Measurements from ENCODE around the gene BAHCC1.

Gene BAHCC1

DNA sequence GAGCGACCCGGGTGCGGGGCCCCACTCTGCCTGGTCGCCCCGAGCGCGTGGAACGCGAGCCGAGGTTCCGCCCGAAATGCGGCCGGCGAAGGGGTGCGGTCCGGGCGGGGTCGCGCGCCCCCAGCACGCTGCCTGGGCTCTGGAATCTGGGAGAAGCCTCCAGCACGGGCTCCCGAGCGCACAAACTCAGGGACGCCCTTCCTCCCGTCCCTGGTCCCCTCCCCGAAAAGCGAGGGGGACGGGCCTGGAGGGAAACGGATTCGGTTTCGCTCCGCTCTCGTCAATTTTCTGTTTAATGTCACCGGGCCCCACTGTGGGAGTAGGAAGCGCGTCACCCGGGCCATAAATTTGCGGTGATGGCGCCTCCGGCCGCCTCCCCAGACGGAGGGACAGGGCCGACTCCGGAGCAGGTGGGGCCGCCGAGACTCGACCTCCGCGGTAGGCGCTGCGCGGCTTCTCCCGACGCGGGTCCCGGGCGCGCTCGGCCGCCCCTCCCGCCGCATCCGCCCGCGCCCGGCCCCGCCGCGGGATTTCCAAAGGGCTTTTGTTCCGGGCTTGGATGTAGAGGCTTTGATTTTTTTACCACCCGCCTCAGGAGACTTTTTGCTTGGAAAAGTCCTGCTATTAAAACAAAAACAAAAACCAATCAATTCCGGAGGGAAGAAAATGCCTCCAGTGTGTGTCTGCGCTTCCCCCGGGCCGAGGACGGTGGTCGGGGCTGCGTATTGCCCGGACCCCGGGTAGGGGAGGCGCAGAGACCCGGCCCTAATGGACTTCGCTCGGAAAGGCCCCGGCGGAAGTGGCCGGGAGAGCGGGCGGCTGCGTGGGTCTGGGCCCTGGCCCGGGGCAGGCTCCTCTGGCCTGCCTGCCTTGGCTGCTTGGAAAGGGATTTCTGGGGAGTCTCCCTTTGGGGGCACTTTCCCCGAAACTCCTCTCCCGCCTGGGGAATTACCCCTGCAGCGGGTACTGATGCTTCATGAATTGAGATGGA lies 7.9 kb upstream of the BAHCC1 start:
- DNase-seq: peak; percentile 74

- DNase-seq: no peak
Measured at GRCh38 chr17:81388091-81388611, 7.1 kb upstream of the BAHCC1 start.

DNA sequence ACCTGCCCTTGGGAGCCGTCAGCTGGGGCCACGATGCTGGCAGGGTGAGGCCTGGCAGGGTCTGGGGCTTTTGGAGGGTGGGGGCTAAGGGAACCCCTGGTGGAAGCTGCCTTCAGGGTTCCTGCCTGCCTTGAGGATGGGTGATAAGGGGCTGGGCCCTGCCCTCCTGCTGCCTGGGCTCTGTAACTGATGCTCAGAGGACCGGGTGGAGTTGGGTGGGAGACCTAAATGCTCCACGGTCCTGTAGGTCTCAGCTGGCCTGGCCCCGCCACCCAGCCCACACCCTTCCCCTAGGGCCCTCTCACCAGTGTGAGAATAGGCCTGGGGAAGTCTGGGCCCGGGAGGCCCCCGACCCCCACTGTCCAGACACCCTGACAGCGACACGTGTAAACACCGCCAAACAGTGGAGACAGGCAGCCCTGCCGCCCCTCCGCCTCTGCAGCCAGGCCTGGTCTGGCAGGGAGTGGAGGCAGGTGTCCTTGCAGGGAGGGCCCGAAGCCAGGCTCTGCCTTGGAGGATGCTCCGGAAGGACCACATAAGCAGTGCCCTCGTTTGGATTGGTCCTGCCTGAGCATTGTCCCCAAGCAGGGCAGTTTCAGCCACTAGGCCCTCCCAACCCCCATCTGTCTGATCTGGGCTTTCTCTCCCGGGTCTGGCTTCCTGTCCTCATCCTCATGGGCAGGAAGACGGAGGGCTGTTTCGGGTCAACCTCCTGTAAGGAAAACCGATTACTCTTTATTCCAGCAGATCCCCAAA lies 6.5 kb upstream of the BAHCC1 start:
- DNase-seq: no peak

DNA sequence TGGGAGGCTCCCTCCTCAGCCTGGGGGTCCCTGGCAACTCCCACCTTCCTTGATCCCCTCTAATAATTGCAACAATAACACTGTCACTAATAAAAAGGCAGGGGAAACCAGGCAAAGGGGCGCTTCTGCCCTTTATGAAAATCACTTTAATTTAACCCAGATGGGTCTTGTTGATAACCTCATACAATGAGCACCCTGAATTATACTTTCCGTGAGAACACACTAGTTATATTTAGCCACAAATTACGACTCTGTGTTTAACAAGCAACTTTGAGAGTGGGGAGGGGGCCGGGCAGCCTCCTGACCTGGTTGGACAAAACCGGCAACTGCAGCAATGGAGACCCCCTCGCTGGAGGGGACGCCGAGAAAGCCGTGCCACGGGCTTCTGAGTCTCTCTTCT lies 5.7 kb upstream of the BAHCC1 start:
- DNase-seq: no peak

DNA sequence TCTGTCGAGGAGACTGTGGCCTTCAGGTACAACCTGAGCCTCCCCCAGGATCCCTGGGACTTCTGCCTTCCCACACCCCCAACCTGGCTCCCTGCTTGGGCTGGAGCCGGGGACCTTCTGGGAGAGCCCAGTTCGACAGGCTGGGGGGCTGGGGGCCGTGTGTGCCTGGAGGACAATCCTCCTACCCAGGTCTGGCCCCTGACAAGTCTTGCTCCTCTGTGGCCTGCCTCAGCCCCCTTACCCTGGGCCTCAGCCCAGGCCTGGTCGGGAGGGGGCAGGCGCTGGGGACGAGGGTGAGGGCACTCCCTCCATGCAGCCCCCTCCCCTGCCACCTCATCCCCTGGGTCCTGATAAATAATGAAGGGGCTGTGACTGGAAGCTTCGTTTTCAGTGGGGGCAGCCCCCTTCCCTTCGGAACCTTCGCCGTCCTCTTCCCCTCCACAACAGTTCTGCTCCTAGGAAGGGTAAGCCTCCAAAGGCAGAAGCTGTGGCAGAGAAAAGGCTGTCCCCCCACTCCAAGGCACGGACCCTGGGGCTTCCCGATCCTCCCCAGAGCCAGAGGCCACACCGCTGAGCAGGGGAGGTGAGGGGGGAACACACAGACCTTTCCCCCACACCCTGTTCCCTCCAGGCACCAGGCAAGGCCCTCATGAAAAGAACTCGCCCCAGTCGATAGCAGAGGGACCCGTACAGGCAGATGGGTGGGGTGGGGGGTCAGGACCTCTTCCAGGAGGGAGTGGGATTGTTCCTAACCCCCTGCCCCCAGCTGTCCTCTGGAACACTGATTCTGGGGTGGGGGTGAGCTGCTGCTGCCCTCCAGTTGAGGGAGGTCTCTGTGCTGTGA lies 5.0 kb upstream of the BAHCC1 start:
- no peak for DNase-seq

GRCh38 chr17:81390873-81391255 lies 4.4 kb upstream of the BAHCC1 start:
- no peak for DNase-seq

DNA sequence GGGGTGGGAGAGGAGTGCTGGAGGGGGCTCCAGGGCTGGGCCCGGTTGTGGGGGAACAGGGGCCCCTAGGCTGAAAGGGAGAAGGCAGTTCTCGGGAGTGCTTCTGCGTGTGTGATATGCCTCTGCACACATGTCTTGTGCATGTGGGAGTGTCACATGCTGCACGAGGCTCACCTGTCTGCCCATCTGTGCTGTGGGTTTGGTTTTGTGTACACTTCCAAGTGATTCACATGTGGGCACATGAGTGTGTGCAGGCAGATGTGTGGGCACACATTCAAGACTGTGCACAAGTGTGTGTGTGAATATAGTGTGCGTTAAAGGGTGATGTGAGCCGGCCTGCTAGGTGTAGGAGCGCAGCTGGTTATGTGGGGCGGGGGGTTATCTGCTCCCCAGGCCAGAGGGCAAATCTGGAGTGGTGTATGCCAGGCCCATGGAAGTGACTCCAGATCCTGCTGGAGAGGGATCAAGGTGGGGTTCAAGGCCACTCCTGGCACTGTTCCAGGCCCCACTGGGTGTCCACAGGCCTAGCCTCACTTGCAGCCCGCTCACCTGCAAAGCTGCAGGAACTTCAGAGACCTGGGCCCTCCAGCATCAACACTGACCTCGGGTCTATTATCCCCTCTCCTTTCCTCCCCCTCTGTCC lies 3.8 kb upstream of the BAHCC1 start:
- DNase-seq: no peak

DNA sequence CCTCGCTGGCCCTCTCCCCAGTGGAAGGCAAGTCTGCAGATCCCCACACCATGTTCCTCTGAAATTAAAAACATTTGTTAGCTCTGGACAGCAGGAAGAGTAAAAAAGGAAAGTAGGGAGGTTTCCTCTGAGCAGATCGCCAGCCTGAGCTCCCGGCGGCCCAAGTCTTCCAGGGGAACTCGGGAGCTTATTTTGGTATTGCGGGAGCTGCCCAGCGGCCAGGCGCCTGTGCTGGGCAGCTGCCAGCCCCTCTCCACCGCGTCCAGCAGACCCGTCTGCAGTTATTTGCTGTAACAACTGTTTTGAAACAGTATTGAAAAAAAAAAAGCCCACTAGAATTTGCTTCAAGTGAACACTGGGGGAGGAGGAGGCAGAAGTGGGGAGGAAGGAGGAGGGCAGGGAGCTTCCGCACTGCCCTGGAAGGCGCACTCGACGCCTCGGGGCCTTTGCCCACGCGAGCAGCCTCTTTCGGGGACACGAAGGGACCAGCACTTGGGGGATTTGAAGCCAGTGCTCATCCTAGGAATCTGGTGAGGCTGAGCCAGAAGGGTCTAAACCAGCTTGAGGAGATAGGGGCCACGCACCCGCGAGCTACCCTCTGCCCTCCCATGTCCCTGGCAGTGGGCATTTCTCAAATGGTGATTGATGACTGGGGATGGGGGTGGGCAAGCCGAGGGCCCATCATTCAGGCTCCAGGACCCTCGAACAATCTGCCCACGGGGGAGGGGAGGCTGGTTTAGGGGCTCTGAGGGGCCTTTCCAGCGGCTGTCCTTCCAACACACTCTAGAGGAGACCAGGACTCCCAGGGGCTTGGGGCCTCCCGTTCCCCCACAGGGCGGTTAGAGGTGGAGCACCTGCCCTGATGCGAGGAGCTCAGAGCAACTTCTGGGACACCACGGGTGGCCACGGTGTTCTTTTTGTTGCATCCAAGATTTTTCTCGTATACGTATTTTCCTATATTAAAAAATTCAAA lies 3.0 kb upstream of the BAHCC1 start:
- no peak for DNase-seq

GRCh38 chr17:81392909-81393654 lies 2.2 kb upstream of the BAHCC1 start:
- DNase-seq: no peak

GRCh38 chr17:81393684-81394376 lies 1.4 kb upstream of the BAHCC1 start:
- DNase-seq: peak; percentile 94

GRCh38 chr17:81394377-81394920 lies 808 bp upstream of the BAHCC1 start:
- DNase-seq: no peak

DNA sequence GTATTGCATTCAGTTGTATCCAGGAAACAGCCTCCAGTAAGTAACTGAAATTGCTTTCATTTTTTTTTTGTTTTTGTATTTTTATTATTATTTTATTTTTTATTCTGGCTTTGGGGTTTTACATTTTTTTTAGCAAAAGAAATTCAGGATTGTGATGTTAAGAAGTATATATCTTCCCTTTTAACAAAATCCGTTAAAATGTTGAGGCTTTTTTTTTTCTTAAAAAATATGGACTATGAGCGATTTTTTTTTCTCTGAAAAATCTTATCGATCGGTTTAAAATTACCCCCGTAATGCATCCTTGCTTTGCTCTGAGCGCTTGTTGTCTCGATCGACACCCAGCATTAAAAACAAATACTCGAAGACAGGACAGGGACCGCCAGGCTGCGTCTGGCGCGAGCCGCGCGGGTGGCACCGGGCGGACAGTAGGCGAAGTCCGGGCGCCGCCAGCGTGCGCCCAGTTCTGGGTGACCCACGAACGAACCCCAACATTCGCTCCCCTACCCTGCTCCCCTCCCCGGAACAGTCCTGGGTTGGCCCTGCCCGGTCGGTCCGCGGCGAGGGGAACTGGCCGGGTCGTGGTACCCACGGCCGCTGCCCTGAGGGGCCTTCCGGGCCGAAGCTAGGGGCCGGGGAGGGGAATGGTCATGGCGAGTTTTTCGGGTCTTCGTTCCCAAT lies 482 bp downstream of the BAHCC1 start:
- no peak for DNase-seq

- DNase-seq: no peak
Measured at GRCh38 chr17:81396278-81396721, 1.0 kb downstream of the BAHCC1 start.

- DNase-seq: peak; percentile 52
Measured at GRCh38 chr17:81396722-81397313, 1.6 kb downstream of the BAHCC1 start.

DNA sequence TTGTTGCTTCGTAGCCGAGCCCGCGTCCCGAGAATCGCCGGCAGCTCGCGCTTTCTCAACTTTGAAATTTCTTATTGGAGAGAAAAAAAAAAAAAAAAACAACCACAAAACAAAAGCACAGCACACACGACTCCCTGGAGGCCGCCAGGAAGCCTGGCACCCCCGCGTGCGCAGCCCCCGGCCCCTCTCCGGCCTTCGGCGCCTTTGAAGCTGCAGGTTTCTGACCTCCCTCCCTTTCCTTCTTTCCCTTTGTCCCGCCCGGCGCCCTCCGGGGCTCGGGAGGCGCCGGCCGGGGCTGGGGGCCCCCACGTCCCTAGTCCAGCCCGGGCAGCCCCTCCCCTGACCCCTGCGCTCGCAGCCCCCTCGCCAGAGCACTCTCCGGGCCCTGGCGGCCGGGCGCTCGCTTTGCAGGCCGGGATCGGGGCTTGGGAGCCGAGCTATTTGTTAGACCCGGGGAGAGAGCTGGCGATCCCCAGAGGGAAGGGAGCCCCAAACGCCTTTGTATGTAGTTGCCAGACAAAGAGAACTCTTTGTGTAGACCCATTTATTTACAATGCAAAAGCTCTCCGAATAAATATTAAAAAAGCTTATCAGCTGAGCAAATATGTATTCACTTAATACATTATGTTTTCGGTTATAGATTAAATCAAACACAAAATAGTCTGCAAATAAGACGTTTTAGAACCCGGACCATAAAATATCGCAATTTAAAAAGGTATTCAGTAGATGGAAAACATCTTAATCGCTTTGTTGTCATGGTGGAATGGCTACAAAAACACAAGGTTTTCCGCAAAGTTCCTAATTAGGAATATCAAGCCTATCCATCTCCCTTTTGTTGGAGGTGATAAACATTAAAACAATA lies 2.3 kb downstream of the BAHCC1 start:
- peak; percentile 47 for DNase-seq

DNA sequence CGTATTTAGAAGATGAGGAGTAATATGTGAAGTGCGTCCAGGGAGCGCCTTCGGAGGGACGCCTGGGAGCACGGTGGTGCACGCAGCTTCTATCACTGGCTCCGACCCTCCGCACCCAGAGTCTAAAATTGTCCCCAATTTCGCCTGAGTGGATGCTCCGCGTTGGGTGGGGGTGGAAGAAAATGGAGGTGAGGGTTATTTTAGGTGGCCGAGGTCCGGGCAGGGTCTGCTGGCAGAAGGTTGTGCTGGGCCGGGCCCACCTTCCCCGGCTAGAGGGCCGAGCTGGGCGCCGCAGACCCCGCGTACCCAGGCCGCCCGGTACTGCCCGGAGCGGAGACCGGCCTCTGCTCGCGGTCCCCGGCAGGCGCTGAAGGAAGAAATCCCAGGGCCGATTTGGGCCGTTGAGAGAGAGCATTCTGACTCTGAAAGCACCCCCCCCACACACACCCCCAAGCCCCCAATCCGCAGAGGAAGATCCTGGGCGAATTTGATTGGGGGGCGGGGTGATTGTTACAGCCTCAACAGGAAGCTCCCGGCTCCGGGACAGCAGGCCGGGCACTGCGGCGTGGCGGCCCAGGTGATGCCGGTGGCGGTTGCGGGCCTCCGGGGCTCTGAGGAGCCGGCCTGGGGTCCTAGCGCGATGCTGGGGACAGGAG lies 3.0 kb downstream of the BAHCC1 start:
- DNase-seq: no peak
